Spleen (tissue), 11 donors: ENCODE data around the gene SUCLG2. TPM values are rescaled to one million over a fixed set of nuclear protein-coding genes. Genes with fewer than 3 reads are reported as not detected.
"Not testable (repeated sequence)": the region's sequence is repeated elsewhere in the genome, so short reads cannot be mapped to it uniquely, and the experiment has no call there.

ENCODE experiments used
- DNase-seq: peaks from one replicate; pipeline ENCODE4 v3.0.0-alpha.2; 2020
- H3K27ac ChIP-seq, 8 donors: fragments of 200-600 bp; sonication (generic) in 7 of 8; 1 replicate in 4 of 8; 2 replicates in 4 of 8; pipeline versions ENCODE4 v1.5.0 to v1.8.0; 2016 to 2021; ENCODE audit warnings: inconsistent platforms in 4 of 8, mild to moderate bottlenecking in 4 of 8, moderate library complexity in 1 of 8
- H3K27me3 ChIP-seq, 7 donors: fragments of 200-600 bp; sonication (generic) in 6 of 7; replicated peaks in 1 of 7; 1 replicate in 4 of 7; 2 replicates in 3 of 7; pipeline versions ENCODE4 v1.5.0 to v1.8.0; 2016 to 2021; ENCODE audit warnings: inconsistent platforms in 3 of 7, mild to moderate bottlenecking in 1 of 7
- H3K36me3 ChIP-seq, 6 donors: fragments of 200-600 bp; sonication (generic) in 5 of 6; 1 replicate in 4 of 6; 2 replicates in 2 of 6; pipeline versions ENCODE4 v1.5.0 to v1.8.0; 2016 to 2021; ENCODE audit warnings: inconsistent platforms in 2 of 6
- H3K4me1 ChIP-seq, 6 donors: fragments of 200-600 bp; sonication (generic) in 5 of 6; 1 replicate in 3 of 6; 2 replicates in 3 of 6; pipeline versions ENCODE4 v1.5.0 to v1.8.0; 2016 to 2021; ENCODE audit warnings: inconsistent platforms in 3 of 6
- H3K4me3 ChIP-seq, 8 donors: fragments of 200-600 bp; sonication (generic) in 7 of 8; 1 replicate in 4 of 8; 2 replicates in 4 of 8; pipeline versions ENCODE4 v1.5.0 to v1.8.0; 2016 to 2021; ENCODE audit warnings: inconsistent platforms in 4 of 8, mild to moderate bottlenecking in 4 of 8, moderate library complexity in 2 of 8
- H3K9me3 ChIP-seq, 8 donors: fragments of 200-600 bp; sonication (generic) in 7 of 8; 1 replicate in 4 of 8; 2 replicates in 4 of 8; pipeline versions ENCODE4 v1.5.0 to v1.8.0; 2016 to 2021; ENCODE audit warnings: inconsistent platforms in 4 of 8
- CTCF ChIP-seq, 11 experiments: fragments of 200-600 bp in 7 of 11; fragments of 450-650 bp in 4 of 11; sonication (generic) in 4 of 11; IDR thresholded peaks in 8 of 11; conservative IDR thresholded peaks in 3 of 11; 1 replicate in 7 of 11; 2 replicates in 4 of 11; pipeline versions ENCODE4 v1.4.0 to v1.8.0; 2016 to 2021; ENCODE audit warnings: antibody characterized with exemption in 11 of 11, inconsistent platforms in 4 of 11, mild to moderate bottlenecking in 1 of 11
- POLR2A ChIP-seq, 3 donors: fragments of 450-650 bp; IDR thresholded peaks; one replicate each; pipeline ENCODE4 v1.5.1; 2017; ENCODE audit warnings: antibody characterized with exemption in 3 of 3, mild to moderate bottlenecking in 1 of 3
- POLR2AphosphoS5 ChIP-seq, 3 donors: sonication (generic); formaldehyde crosslinking; IDR thresholded peaks; one replicate each; pipeline ENCODE4 v1.5.1; 2017; ENCODE audit warnings: antibody characterized with exemption in 3 of 3
- WGBS, 5 donors: extraction: QIAGEN DNeasy Blood & Tissue Kit in 3 of 5; methylation state at CpG; one replicate each; pipeline versions ENCODE4 v1.1.5 to v1.1.7; 2013 to 2018; 5-methylcytosine and 5-hydroxymethylcytosine counted together
- intact Hi-C: fragments of 100-400 bp; cut with DNase I; formaldehyde crosslinking; loops from one replicate; pipeline ENCODE4 v1.15.0; 2023; ENCODE audit warnings: low total_unique reads
- polyA plus RNA-seq, 3 donors: library from polyadenylated mRNA; stranded (reverse); fragments of 200-250 nt; gene quantifications; one replicate each; pipeline ENCODE4 v1.2.1, GENCODE V29; 2013
- total RNA-seq, 7 donors: library from RNA; depleted of rRNA in 3 of 7; stranded (reverse); fragments of >200 nt in 3 of 7; fragmentation: NEBNext Ultra II Directional in 4 of 7; extraction: Animal tissue kit (Norgen Biotek cat#: 25700) in 4 of 7; gene quantifications; one replicate each; pipeline versions ENCODE4 v1.1.0 to v1.2.1, GENCODE V29; 2016 to 2021
- donor health status: healthy with polysubstance abuse.
- donor health status: DM: no; HTN: no; CAD: no; lungs with moderate emphysema.
- donor health status: DM: no; HTN: no; CAD: no.
- donor health status: Bipolar disorder and iron deficiency.
- donor health status: healthy.
- donor health status: DM: no; HTN: no; CAD: no.
- donor health status: DM: yes; HTN: yes; CAD: no.

The SUCLG2 gene
- total and polyA plus RNA-seq, 10 donors = 31.5 to 75.6 (median 55.2) TPM

- no peak overlapping the region for H3K4me3 ChIP-seq
- WGBS, 5 donors = 82 to 93% (median 85%) methylated on average over 4 of the region's 4 CpGs
- DNase-seq = no peak
- no peaks in the 10 kb centered on the region for H3K9me3 ChIP-seq
- H3K36me3 ChIP-seq = peaks cover 0 to 61% (median 2%) of the 10 kb centered on the region in 6 donors
- H3K27me3 ChIP-seq = no peaks in the 10 kb centered on the region
- no peak overlapping the region for H3K27ac ChIP-seq
- TF ChIP-seq CTCF (IDR thresholded peaks at IDR 0.05 in 8 of 11, conservative IDR thresholded peaks at IDR 0.05 in 3 of 11) = peak in 3 of 11 experiments; percentile 9 to 33 (median 12)
- TF ChIP-seq POLR2AphosphoS5 (IDR thresholded peaks at IDR 0.05) = no peak
- TF ChIP-seq POLR2A (IDR thresholded peaks at IDR 0.05) = no peak
- intact Hi-C loops = no loop called here
- H3K4me1 ChIP-seq = peaks cover 0 to 26% (median 0%) of the 10 kb centered on the region in 6 donors
Measured at GRCh38 chr3:67593761-67594234, 60.6 kb downstream of the SUCLG2 start.

GRCh38 chr3:67592057-67592456, 62.4 kb downstream of the SUCLG2 start:
- intact Hi-C loops = no loop called here
- H3K27ac ChIP-seq = no peak overlapping the region
- H3K4me1 ChIP-seq = peaks cover 0 to 25% (median 0%) of the 10 kb centered on the region in 6 donors
- H3K27me3 ChIP-seq = no peaks in the 10 kb centered on the region
- H3K36me3 ChIP-seq = peaks cover 0 to 46% (median 2%) of the 10 kb centered on the region in 6 donors
- TF ChIP-seq POLR2A (IDR thresholded peaks at IDR 0.05) = no peak
- TF ChIP-seq POLR2AphosphoS5 (IDR thresholded peaks at IDR 0.05) = no peak
- no peak for TF ChIP-seq CTCF (IDR thresholded peaks at IDR 0.05 in 8 of 11, conservative IDR thresholded peaks at IDR 0.05 in 3 of 11)
- no peak overlapping the region for H3K4me3 ChIP-seq
- H3K9me3 ChIP-seq = no peaks in the 10 kb centered on the region
- no peak for DNase-seq

DNA sequence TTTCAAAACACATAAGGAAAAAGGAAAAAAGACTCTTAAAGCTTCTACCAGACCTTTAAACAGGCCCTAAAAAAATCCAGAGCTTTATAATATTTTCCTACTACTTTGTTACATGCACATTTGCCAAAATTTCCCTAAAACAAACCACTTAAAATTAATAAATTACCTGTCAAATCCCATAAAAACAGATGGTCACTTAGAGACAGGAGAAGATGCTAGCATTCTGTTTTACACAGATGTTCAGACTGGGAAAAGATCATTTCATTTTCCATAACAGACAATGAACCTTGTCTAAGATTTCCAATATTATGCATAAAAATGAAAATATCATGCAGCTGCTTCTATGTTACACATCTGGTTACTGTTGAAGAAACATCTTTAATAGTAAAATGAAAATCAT, 66.6 kb downstream of the SUCLG2 start:
- Histone ChIP-seq H3K27me3 (no peaks in the 10 kb centered on the region), H3K4me1 (peaks cover 0 to 10% (median 2%) of the 10 kb centered on the region in 6 donors), H3K4me3 (no peak overlapping the region), H3K36me3 (peaks cover 0 to 42% (median 0%) of the 10 kb centered on the region in 6 donors), H3K27ac (no peak overlapping the region), H3K9me3 (no peaks in the 10 kb centered on the region)
- no peak for DNase-seq
- TF ChIP-seq POLR2AphosphoS5 (IDR thresholded peaks at IDR 0.05) (no peak), POLR2A (IDR thresholded peaks at IDR 0.05) (no peak), CTCF (IDR thresholded peaks at IDR 0.05 in 8 of 11, conservative IDR thresholded peaks at IDR 0.05 in 3 of 11) (no peak)
- intact Hi-C loops = no loop called here

DNA sequence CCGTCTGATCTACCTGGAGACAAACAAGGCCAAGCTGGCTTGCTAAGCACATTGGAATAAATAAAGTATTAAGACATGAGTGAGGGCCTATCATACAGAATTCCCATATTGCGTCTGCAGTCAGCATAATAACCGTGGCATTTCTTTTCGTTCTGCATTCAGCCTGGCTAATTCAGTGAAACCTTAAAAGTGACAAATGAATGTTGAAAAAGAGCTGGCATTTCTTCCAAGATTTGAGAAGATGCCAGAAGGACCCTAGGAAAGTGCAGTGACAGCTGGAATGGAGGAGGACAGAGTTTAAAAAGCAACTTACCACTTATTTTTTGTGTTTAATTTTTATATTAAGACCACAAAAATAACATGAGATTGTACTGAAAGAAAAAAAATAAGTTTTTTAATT, 67.1 kb downstream of the SUCLG2 start:
- 85 to 93% (median 89%) methylated on average over 4 of the region's 4 CpGs for WGBS, 5 donors
- Histone ChIP-seq H3K9me3 (no peaks in the 10 kb centered on the region), H3K27me3 (no peaks in the 10 kb centered on the region), H3K4me1 (peaks cover 0 to 10% (median 2%) of the 10 kb centered on the region in 6 donors), H3K36me3 (peaks cover 0 to 42% (median 0%) of the 10 kb centered on the region in 6 donors), H3K27ac (no peak overlapping the region), H3K4me3 (no peak overlapping the region)
- no peak for DNase-seq
- TF ChIP-seq POLR2AphosphoS5 (IDR thresholded peaks at IDR 0.05) (no peak), CTCF (IDR thresholded peaks at IDR 0.05 in 8 of 11, conservative IDR thresholded peaks at IDR 0.05 in 3 of 11) (no peak), POLR2A (IDR thresholded peaks at IDR 0.05) (no peak)
- intact Hi-C loops = no loop called here

DNA sequence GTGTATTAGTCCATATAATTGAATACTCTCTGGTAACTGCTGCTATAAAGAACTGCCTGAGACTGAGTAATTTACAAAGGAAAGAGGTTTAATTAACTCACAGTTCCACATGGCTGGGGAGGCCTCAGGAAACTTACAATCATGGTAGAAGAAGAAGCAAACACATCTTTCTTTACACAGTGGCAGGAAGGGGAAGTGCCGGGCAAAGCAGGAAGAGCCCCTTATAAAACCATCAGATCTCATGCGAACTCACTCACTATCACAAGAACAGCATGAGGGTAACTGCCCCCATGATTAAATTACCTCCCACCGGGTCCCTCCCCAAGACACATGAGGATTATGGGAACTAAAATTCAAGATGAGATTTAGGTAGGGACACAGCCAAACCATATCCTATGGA, 69.8 kb downstream of the SUCLG2 start:
- intact Hi-C loops, H3K9me3 ChIP-seq, DNase-seq, H3K27ac ChIP-seq, H3K4me3 ChIP-seq, H3K27me3 ChIP-seq: not testable (repeated sequence)
- peaks cover 0 to 27% (median 0%) of the 10 kb centered on the region in 6 donors for H3K36me3 ChIP-seq
- WGBS, 5 donors = 51 to 68% (median 65%) methylated on average over 3 of the region's 3 CpGs
- peaks cover 0 to 10% (median 4%) of the 10 kb centered on the region in 6 donors for H3K4me1 ChIP-seq
